H9 (cell line): ENCODE data around the gene HTR5A. TPM values are rescaled to one million over a fixed set of nuclear protein-coding genes. Genes with fewer than 3 reads are reported as not detected.

Experiments used
- DNase-seq: peaks from one replicate; pipeline ENCODE4 v3.0.0-alpha.2; 2017
- H2AFZ ChIP-seq: one replicate; pipeline ENCODE4 v1.6.1; 2013; ENCODE audit warnings: mild to moderate bottlenecking, low read length, control low read depth, moderate library complexity
- H2AK5ac ChIP-seq: 2 replicates; pipeline ENCODE4 v1.6.1; 2013; ENCODE audit warnings: low read length, control low read depth, mixed read lengths; ENCODE audit not compliant: insufficient read length
- H2BK120ac ChIP-seq: one replicate; pipeline ENCODE4 v1.6.1; 2013; ENCODE audit warnings: low read depth, mild to moderate bottlenecking, low read length, control low read depth, inconsistent platforms; ENCODE audit not compliant: poor library complexity, severe bottlenecking
- H2BK12ac ChIP-seq: 2 replicates; pipeline ENCODE4 v1.6.1; 2013; ENCODE audit warnings: low read length, control low read depth, mixed read lengths, low read depth; ENCODE audit not compliant: insufficient read length
- H2BK15ac ChIP-seq: 2 replicates; pipeline ENCODE4 v1.6.1; 2013; ENCODE audit warnings: low read depth, low read length, control low read depth
- H2BK20ac ChIP-seq: one replicate; pipeline ENCODE4 v1.6.1; 2013; ENCODE audit warnings: low read depth, mild to moderate bottlenecking, low read length, control low read depth, inconsistent platforms; ENCODE audit not compliant: poor library complexity, severe bottlenecking
- H2BK5ac ChIP-seq: 2 replicates; pipeline ENCODE4 v1.6.1; 2013; ENCODE audit warnings: low read length, control low read depth, mixed read lengths; ENCODE audit not compliant: insufficient read length
- H3K14ac ChIP-seq: 2 replicates; pipeline ENCODE4 v1.6.1; 2013; ENCODE audit warnings: low read length, control low read depth; ENCODE audit not compliant: insufficient read depth
- H3K18ac ChIP-seq: 2 replicates; pipeline ENCODE4 v1.6.1; 2013; ENCODE audit warnings: low read depth, mild to moderate bottlenecking, mixed read lengths, low read length, control low read depth; ENCODE audit not compliant: insufficient read length
- H3K23ac ChIP-seq: 2 replicates; pipeline ENCODE4 v1.6.1; 2013; ENCODE audit warnings: low read length, control low read depth, mixed read lengths, low read depth; ENCODE audit not compliant: insufficient read length
- H3K23me2 ChIP-seq: 2 replicates; pipeline ENCODE4 v1.6.1; 2013; ENCODE audit warnings: low read depth, mild to moderate bottlenecking, mixed read lengths, low read length, control low read depth; ENCODE audit not compliant: insufficient read length, poor library complexity, severe bottlenecking
- H3K27ac ChIP-seq: 2 replicates; pipeline ENCODE4 v1.5.1; 2013; ENCODE audit warnings: low read length, control low read depth, mixed read lengths, low read depth; ENCODE audit not compliant: insufficient read length
- H3K27me3 ChIP-seq: 2 replicates; pipeline ENCODE4 v1.6.1; 2013; ENCODE audit warnings: low read length, control low read depth, inconsistent platforms; ENCODE audit not compliant: insufficient read depth
- H3K4ac ChIP-seq: 2 replicates; pipeline ENCODE4 v1.6.1; 2013; ENCODE audit warnings: low read depth, mild to moderate bottlenecking, control low read depth, inconsistent platforms, low read length, moderate library complexity
- H3K4me1 ChIP-seq: 2 replicates; pipeline ENCODE4 v1.6.1; 2013; ENCODE audit warnings: low read length, control low read depth, inconsistent platforms; ENCODE audit not compliant: insufficient read depth
- H3K4me2 ChIP-seq: 2 replicates; pipeline ENCODE4 v1.6.1; 2013; ENCODE audit warnings: low read length, control low read depth, mixed read lengths; ENCODE audit not compliant: insufficient read length, insufficient read depth
- H3K56ac ChIP-seq: 2 replicates; pipeline ENCODE4 v1.6.1; 2013; ENCODE audit warnings: low read depth, mild to moderate bottlenecking, mixed read lengths, low read length, control low read depth; ENCODE audit not compliant: insufficient read length
- H3K79me1 ChIP-seq: 2 replicates; pipeline ENCODE4 v1.6.1; 2013; ENCODE audit warnings: low read depth, mild to moderate bottlenecking, moderate library complexity, low read length, control low read depth, inconsistent platforms; ENCODE audit not compliant: insufficient read depth, poor library complexity, severe bottlenecking
- H3K79me2 ChIP-seq: 2 replicates; pipeline ENCODE4 v1.6.1; 2013; ENCODE audit warnings: low read length, control low read depth, inconsistent platforms; ENCODE audit not compliant: insufficient read depth
- H3K9ac ChIP-seq: 2 replicates; pipeline ENCODE4 v1.6.1; 2013; ENCODE audit warnings: low read length, control low read depth, mixed read lengths; ENCODE audit not compliant: insufficient read length; ENCODE audit errors: extremely low read depth
- H3K9me3 ChIP-seq: one replicate; pipeline ENCODE4 v1.6.1; 2013; ENCODE audit warnings: low read depth, low read length, inconsistent platforms; ENCODE audit not compliant: control insufficient read depth
- H3T11ph ChIP-seq: one replicate; pipeline ENCODE4 v1.6.1; 2013; ENCODE audit warnings: mild to moderate bottlenecking, low read length, control low read depth, inconsistent platforms
- H4K20me1 ChIP-seq: one replicate; pipeline ENCODE4 v1.6.1; 2013; ENCODE audit not compliant: control insufficient read depth, insufficient read length, insufficient read depth
- H4K5ac ChIP-seq: 2 replicates; pipeline ENCODE4 v1.6.1; 2013; ENCODE audit warnings: low read depth, mild to moderate bottlenecking, mixed read lengths, low read length, control low read depth; ENCODE audit not compliant: insufficient read length
- H4K8ac ChIP-seq: replicated peaks from 2 replicates; pipeline ENCODE4 v1.6.1; 2013; ENCODE audit warnings: low read length, control low read depth, mixed read lengths, low read depth; ENCODE audit not compliant: insufficient read length
- H4K91ac ChIP-seq: 2 replicates; pipeline ENCODE4 v1.6.1; 2013; ENCODE audit warnings: low read depth, mild to moderate bottlenecking, moderate library complexity, mixed read lengths, low read length, control low read depth; ENCODE audit not compliant: insufficient read length
- H3K27ac Mint-ChIP-seq, 3 experiments: 2 replicates in 2 of 3; 3 replicates in 1 of 3; pipeline ENCODE4 v1.8.0; 2020 to 2021; ENCODE audit warnings: mixed read lengths in 3 of 3, mild to moderate bottlenecking in 1 of 3, moderate library complexity in 1 of 3
- H3K27me3 Mint-ChIP-seq: 2 replicates; pipeline ENCODE4 v1.8.0; 2021; ENCODE audit warnings: low read depth, mild to moderate bottlenecking, moderate library complexity, mixed read lengths
- H3K36me3 Mint-ChIP-seq, 3 experiments: 2 replicates in 2 of 3; 3 replicates in 1 of 3; pipeline ENCODE4 v1.8.0; 2020 to 2021; ENCODE audit warnings: low read depth in 3 of 3, mixed read lengths in 3 of 3; ENCODE audit not compliant: insufficient read depth in 1 of 3
- H3K4me1 Mint-ChIP-seq, 2 experiments: 2 replicates each; pipeline ENCODE4 v1.8.0; 2020; ENCODE audit warnings: mixed read lengths in 2 of 2
- H3K4me3 Mint-ChIP-seq, 2 experiments: 2 replicates in 1 of 2; 3 replicates in 1 of 2; pipeline ENCODE4 v1.8.0; 2020 to 2021; ENCODE audit warnings: mild to moderate bottlenecking in 2 of 2, mixed read lengths in 2 of 2, moderate library complexity in 1 of 2
- H3K9me3 Mint-ChIP-seq, 2 experiments: 2 replicates in 1 of 2; 3 replicates in 1 of 2; pipeline ENCODE4 v1.8.0; 2020; ENCODE audit warnings: mild to moderate bottlenecking in 2 of 2, mixed read lengths in 2 of 2, moderate library complexity in 1 of 2
- CTCF ChIP-seq: fragments of 200-600 bp; sonication (generic); conservative IDR thresholded peaks from 3 replicates; pipeline ENCODE4 v1.8.0; 2021; ENCODE audit warnings: antibody characterized with exemption, mild to moderate bottlenecking
- WGBS: extraction: QIAGEN DNeasy Blood & Tissue Kit; methylation state at CpG from one replicate; pipeline ENCODE4 v1.1.7; 2013; ENCODE audit warnings: missing lambda C conversion rate, low lambda C conversion rate, mixed read lengths; ENCODE audit not compliant: insufficient read length; ENCODE audit errors: extremely low coverage; 5-methylcytosine and 5-hydroxymethylcytosine counted together
- total RNA-seq: library from RNA; stranded (reverse); gene quantifications from 2 replicates; pipeline ENCODE4 v1.2.1, GENCODE V29; 2021

HTR5A gene
- total RNA-seq, 1 experiment from 2014 or later, result not detected

- H3K27ac ChIP-seq, result no peak overlapping the region
- H4K5ac ChIP-seq, result no peak overlapping the region
- no peak overlapping the region for H2AFZ ChIP-seq
- H3K27ac Mint-ChIP-seq, result no peak overlapping the region; a peak in 1 of 7 replicates
- H3T11ph ChIP-seq, result no peak overlapping the region
- H3K4me1 Mint-ChIP-seq, result no peaks in the 10 kb centered on the region
- H3K27me3 Mint-ChIP-seq, result peaks cover 2% of the 10 kb centered on the region
- H2BK5ac ChIP-seq, result no peak overlapping the region
- H3K27me3 ChIP-seq, result no peaks in the 10 kb centered on the region
- H3K36me3 Mint-ChIP-seq, result no peaks in the 10 kb centered on the region
- H4K8ac ChIP-seq, result no peak overlapping the region
- no peaks in the 10 kb centered on the region for H3K9me3 ChIP-seq
- H2BK120ac ChIP-seq, result no peak overlapping the region
- no peak overlapping the region for H3K9ac ChIP-seq
- H3K4me3 Mint-ChIP-seq, result no peak overlapping the region
- DNase-seq, result no peak
- H4K91ac ChIP-seq, result no peak overlapping the region
- WGBS, result no CpG with 5 or more reads among the region's 10 CpGs
- H2AK5ac ChIP-seq, result no peak overlapping the region
- no peak overlapping the region for H2BK20ac ChIP-seq
- no peak for TF ChIP-seq CTCF
- no peak overlapping the region for H3K18ac ChIP-seq
- H2BK15ac ChIP-seq, result no peak overlapping the region
- H2BK12ac ChIP-seq, result no peak overlapping the region
- H3K56ac ChIP-seq, result no peak overlapping the region
- peaks cover 0 to 3% of the 10 kb centered on the region in 2 experiments; a peak in 1 of 5 replicates for H3K9me3 Mint-ChIP-seq
- no peak overlapping the region for H3K4ac ChIP-seq
- no peak overlapping the region for H3K14ac ChIP-seq
- H3K4me1 ChIP-seq, result no peaks in the 10 kb centered on the region
- no peak overlapping the region for H3K23ac ChIP-seq
- H3K23me2 ChIP-seq, result no peaks in the 10 kb centered on the region
- H4K20me1 ChIP-seq, result no peaks in the 10 kb centered on the region
- H3K79me1 ChIP-seq, result no peaks in the 10 kb centered on the region
- H3K79me2 ChIP-seq, result no peaks in the 10 kb centered on the region
- H3K4me2 ChIP-seq, result no peak overlapping the region
These were observed 59.1 kb downstream of the HTR5A start for GRCh38 chr7:155129186-155129585.
